K562 (cell line): ENCODE measurements around the gene ZW10. TPM values are rescaled to one million over a fixed set of nuclear protein-coding genes. Genes with fewer than 3 reads are reported as not detected.

ENCODE experiments used
- ATAC-seq: fragments of 200-7000 bp; cut with Tn5 transposase; 3 replicates; pipeline ENCODE4 v1.9.1; 2020; ENCODE audit warnings: moderate library complexity
- BruUV-seq: library from RNA; stranded (reverse); fragments of 400-500 nt; replicated peaks from 2 replicates; lab custom pipeline; 2021; lab: Mats Ljungman, UMichigan
- CTCF ChIA-PET: fragments of 300-600 bp; formaldehyde crosslinking; extraction: SDS; loops from one replicate; lab custom pipeline; 2021; ENCODE audit warnings: low intra/inter-chr PET ratio; lab: Yijun Ruan, JAX
- POLR2A ChIA-PET: fragments of 300-600, 350-650 bp; sonication (Branson Sonifier 250); formaldehyde crosslinking; extraction: SDS; loops from one replicate; lab custom pipeline; 2021; ENCODE audit warnings: antibody characterized with exemption, inconsistent platforms; lab: Yijun Ruan, JAX
- DNase-seq, 4 experiments: peaks; one replicate each; pipeline versions ENCODE4 v3.0.0 to v3.0.0-alpha.2; 2011 to 2018; ENCODE audit warnings: low spot score in 3 of 4, mixed read lengths in 3 of 4; ENCODE audit errors: extremely low read depth in 1 of 4
- FAIRE-seq: peaks from 2 replicates; lab custom pipeline; 2011; peaks lifted over from hg19 to GRCh38; lab: Jason Lieb, UNC
- H2AFZ ChIP-seq: 2 replicates; pipeline ENCODE4 v1.6.0; 2011; ENCODE audit warnings: low read depth, low read length, control low read depth, inconsistent platforms
- H3K27ac ChIP-seq: fragments of 200-600 bp; 3 replicates; pipeline ENCODE4 v1.8.0; 2011; ENCODE audit warnings: low read depth, mild to moderate bottlenecking, control low read depth, inconsistent platforms, low read length, moderate library complexity, mixed read lengths; ENCODE audit errors: extremely low read depth
- H3K27me3 ChIP-seq, 2 experiments: fragments of 300-600 bp in 1 of 2; 2 replicates in 1 of 2; 3 replicates in 1 of 2; pipeline versions ENCODE4 v1.6.0 to v1.8.0; 2011; ENCODE audit warnings: inconsistent platforms in 2 of 2, low read length in 2 of 2, mild to moderate bottlenecking in 1 of 2, mixed read lengths in 1 of 2, moderate library complexity in 1 of 2; ENCODE audit not compliant: control insufficient read depth in 2 of 2, insufficient read depth in 2 of 2
- H3K36me3 ChIP-seq: fragments of 300-600 bp; 3 replicates; pipeline ENCODE4 v1.8.0; 2011; ENCODE audit warnings: mild to moderate bottlenecking, low read length, inconsistent platforms; ENCODE audit not compliant: control insufficient read depth, insufficient read depth
- H3K4me1 ChIP-seq, 2 experiments: fragments of 200-600 bp in 1 of 2; replicated peaks in 1 of 2; 2 replicates in 1 of 2; 3 replicates in 1 of 2; pipeline versions ENCODE4 v1.5.1 to v1.8.0; 2011; ENCODE audit warnings: inconsistent platforms in 2 of 2, low read length in 2 of 2, mild to moderate bottlenecking in 1 of 2, mixed read lengths in 1 of 2, moderate library complexity in 1 of 2; ENCODE audit not compliant: control insufficient read depth in 2 of 2, insufficient read depth in 2 of 2
- H3K4me2 ChIP-seq: 2 replicates; pipeline ENCODE4 v1.6.1; 2011; ENCODE audit warnings: low read length, control low read depth, inconsistent platforms, mixed read lengths; ENCODE audit not compliant: insufficient read depth
- H3K4me3 ChIP-seq: fragments of 200-600 bp; sonication (generic), shearing (Covaris generic); 2 replicates; pipeline ENCODE4 v1.5.1; 2016; ENCODE audit warnings: control low read depth, inconsistent platforms
- H3K79me2 ChIP-seq: fragments of 200-600 bp; 3 replicates; pipeline ENCODE4 v1.8.0; 2011; ENCODE audit warnings: low read length, inconsistent platforms; ENCODE audit not compliant: control insufficient read depth, insufficient read depth
- H3K9ac ChIP-seq, 2 experiments: 2 replicates each; pipeline versions ENCODE4 v1.6.0 to v1.6.1; 2011; ENCODE audit warnings: low read depth in 2 of 2, low read length in 2 of 2, control low read depth in 1 of 2, inconsistent platforms in 1 of 2, mild to moderate bottlenecking in 1 of 2, mixed read lengths in 1 of 2; ENCODE audit not compliant: insufficient read depth in 1 of 2
- H3K9me1 ChIP-seq: one replicate; pipeline ENCODE4 v1.6.0; 2011; ENCODE audit warnings: inconsistent platforms, mild to moderate bottlenecking, low read length, moderate library complexity; ENCODE audit not compliant: control insufficient read depth, insufficient read depth
- H3K9me3 ChIP-seq: replicated peaks from 2 replicates; pipeline ENCODE4 v1.5.1; 2011; ENCODE audit warnings: low read depth, low read length, inconsistent platforms; ENCODE audit not compliant: control insufficient read depth, insufficient read depth
- H4K20me1 ChIP-seq: replicated peaks from 2 replicates; pipeline ENCODE4 v1.6.1; 2011; ENCODE audit warnings: low read length, inconsistent platforms, mixed read lengths; ENCODE audit not compliant: control insufficient read depth, insufficient read depth
- ETV1 ChIP-seq: fragments of 450-650 bp; conservative IDR thresholded peaks from 2 replicates; pipeline ENCODE4 v1.6.1; 2016; ENCODE audit warnings: missing genetic modification characterization, control low read depth, low read depth, missing compliant biosample characterization
- PTRF ChIP-seq: fragments of 450-650 bp; IDR thresholded peaks from 2 replicates; pipeline ENCODE4 v1.6.1; 2016; ENCODE audit warnings: mild to moderate bottlenecking, missing genetic modification characterization, missing compliant biosample characterization
- YBX1 ChIP-seq: fragments of 450-650 bp; IDR thresholded peaks from 2 replicates; pipeline ENCODE4 v1.7.1; 2016; ENCODE audit warnings: mild to moderate bottlenecking
- WGBS: fragments of 100-300 bp; shearing (Covaris generic); methylation state at CpG from one replicate; pipeline ENCODE4 v1.1.6; 2016; ENCODE audit warnings: low coverage, mixed read lengths; ENCODE audit not compliant: insufficient coverage; ENCODE audit errors: missing lambda C conversion rate; 5-methylcytosine and 5-hydroxymethylcytosine counted together
- in situ Hi-C: fragments of 300-500 bp; cut with MboI; formaldehyde crosslinking; loops from 4 replicates; pipeline ENCODE4 v1.15.0; 2018; ENCODE audit warnings: inconsistent platforms, mixed read lengths
- intact Hi-C: fragments of 100-400 bp; cut with micrococcal nuclease; formaldehyde crosslinking; loops from 2 replicates; pipeline ENCODE4 v1.14.2; 2022
- polyA plus RNA-seq, 8 experiments: library from polyadenylated mRNA; depleted of rRNA in 4 of 8; stranded (reverse) in 5 of 8; unstranded in 3 of 8; fragments of >200 nt; fragmentation: Nextera tagmentation in 2 of 8; fragmentation: Illumina TruSeq in 1 of 8; extraction: Ambion mirVana in 2 of 8; extraction: Trizol in 1 of 8; gene quantifications; 2 replicates each; pipeline versions ENCODE4 v1.2.1 to v1.2.3, GENCODE V29; 2011 to 2014; ENCODE audit warnings: inconsistent platforms in 1 of 8, missing spikeins in 1 of 8
- total RNA-seq, 7 experiments: library from RNA; depleted of rRNA in 6 of 7; stranded (reverse); fragments of >200 nt in 6 of 7; fragmentation: Illumina TruSeq in 2 of 7; extraction: Trizol in 2 of 7; gene quantifications; 2 replicates each; pipeline versions ENCODE4 v1.2.1 to v1.2.3, GENCODE V29; 2011 to 2021; ENCODE audit warnings: low replicate concordance in 1 of 7
- TF ChIP-seq, protein P1 (sequence below): fragments of 450-650 bp; IDR thresholded peaks from 2 replicates; pipeline ENCODE4 v1.6.1; 2016; ENCODE audit warnings: low read depth
- TF ChIP-seq, protein P2 (sequence below): sonication (generic); formaldehyde crosslinking; IDR thresholded peaks from 2 replicates; pipeline ENCODE4 v1.8.0; 2023; ENCODE audit warnings: mild to moderate bottlenecking, missing genetic modification reagents

The ZW10 gene
- total and polyA plus RNA-seq, 9 of the 15 experiments (the other 6 are each of a cell fraction or from before 2014, with no cell fraction given) = 9.4 to 37.7 (median 25.0) TPM

DNA sequence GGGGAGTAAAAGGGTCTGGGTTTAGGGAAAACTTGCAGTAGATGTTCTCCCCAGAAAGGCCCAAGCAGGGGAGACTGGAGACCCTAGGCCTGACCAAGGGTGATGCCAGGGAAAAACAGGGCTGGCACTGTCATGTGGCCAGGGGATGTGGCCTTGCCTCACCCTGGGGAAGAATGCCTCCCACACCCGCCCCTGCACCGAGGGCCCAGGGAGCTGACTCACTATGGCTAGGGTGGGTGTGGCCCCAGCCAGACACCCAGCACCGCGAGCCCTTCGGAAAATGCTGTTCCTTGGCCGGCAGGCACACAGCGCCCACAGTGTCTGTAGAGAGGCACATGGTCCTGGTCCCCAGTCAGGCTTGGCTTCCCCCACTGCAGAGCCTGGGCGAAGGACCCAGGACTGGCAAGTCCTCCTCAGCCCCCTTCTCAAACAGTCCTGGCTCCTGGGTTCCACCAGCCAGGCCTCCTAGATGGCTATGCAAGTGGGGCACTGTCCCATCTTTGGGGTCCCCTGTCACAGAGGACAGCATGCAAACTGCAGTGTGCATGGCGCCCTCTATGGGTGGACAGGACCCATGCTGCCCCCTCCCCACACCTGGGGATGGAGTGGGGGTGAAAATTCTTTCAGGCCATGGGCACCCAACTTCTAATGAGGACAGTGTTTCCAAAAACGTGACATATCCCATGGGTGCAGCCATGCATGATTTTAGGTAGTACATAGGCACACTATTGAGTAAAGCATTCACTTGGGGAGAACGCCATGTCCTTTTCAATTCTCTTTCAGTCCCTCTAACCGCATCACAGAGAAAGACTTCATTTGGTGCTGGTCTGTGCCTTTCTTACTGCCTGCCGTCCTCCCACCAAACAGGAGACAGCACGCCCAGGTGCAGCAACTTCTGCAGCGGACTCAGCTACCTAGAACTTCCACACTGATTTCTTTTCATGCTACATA lies 82.6 kb downstream of the ZW10 start:
- ChIA-PET CTCF (no interaction called here), POLR2A (interaction anchor here (0.5 to 1.0 kb wide), 4 partner anchors 150 to 1852 kb away, joined by 3 read pairs; no protein-coding TSS in a partner anchor)
- no peaks in the 10 kb centered on the region for H3K9me1 ChIP-seq
- intact Hi-C loops = loop anchor here (1.0 to 5.0 kb wide), 5 partner anchors 26 to 137 kb away; no protein-coding TSS in a partner anchor
- DNase-seq = peak; percentile 92 to 93 (median 92)
- peak; percentile 96 for FAIRE-seq
- H2AFZ ChIP-seq = peak overlapping the region; percentile 98
- no TSS peak for BruUV-seq
- H3K4me2 ChIP-seq = peak overlapping the region; percentile 66
- no peaks in the 10 kb centered on the region for H3K9me3 ChIP-seq
- no peak overlapping the region for H3K4me3 ChIP-seq
- no peaks in the 10 kb centered on the region for H3K79me2 ChIP-seq
- no peaks in the 10 kb centered on the region for H3K27me3 ChIP-seq
- no peaks in the 10 kb centered on the region for H4K20me1 ChIP-seq
- H3K4me1 ChIP-seq = peaks cover 22 to 38% of the 10 kb centered on the region in 2 experiments
- peak overlapping the region; percentile 87 for H3K27ac ChIP-seq
- WGBS = 31% methylated on average over 15 of the region's 15 CpGs
- peak; percentile 98 for ATAC-seq
- in situ Hi-C loops = no loop called here
- H3K36me3 ChIP-seq = no peaks in the 10 kb centered on the region
- peak overlapping the region; percentile 51 to 92 for H3K9ac ChIP-seq
- TF ChIP-seq PTRF (tag) (no peak), YBX1 (no peak), ETV1 (tag) (peak; percentile 59; the same call in 1 of the 2 replicates)
- TF ChIP-seq, protein P1, sequence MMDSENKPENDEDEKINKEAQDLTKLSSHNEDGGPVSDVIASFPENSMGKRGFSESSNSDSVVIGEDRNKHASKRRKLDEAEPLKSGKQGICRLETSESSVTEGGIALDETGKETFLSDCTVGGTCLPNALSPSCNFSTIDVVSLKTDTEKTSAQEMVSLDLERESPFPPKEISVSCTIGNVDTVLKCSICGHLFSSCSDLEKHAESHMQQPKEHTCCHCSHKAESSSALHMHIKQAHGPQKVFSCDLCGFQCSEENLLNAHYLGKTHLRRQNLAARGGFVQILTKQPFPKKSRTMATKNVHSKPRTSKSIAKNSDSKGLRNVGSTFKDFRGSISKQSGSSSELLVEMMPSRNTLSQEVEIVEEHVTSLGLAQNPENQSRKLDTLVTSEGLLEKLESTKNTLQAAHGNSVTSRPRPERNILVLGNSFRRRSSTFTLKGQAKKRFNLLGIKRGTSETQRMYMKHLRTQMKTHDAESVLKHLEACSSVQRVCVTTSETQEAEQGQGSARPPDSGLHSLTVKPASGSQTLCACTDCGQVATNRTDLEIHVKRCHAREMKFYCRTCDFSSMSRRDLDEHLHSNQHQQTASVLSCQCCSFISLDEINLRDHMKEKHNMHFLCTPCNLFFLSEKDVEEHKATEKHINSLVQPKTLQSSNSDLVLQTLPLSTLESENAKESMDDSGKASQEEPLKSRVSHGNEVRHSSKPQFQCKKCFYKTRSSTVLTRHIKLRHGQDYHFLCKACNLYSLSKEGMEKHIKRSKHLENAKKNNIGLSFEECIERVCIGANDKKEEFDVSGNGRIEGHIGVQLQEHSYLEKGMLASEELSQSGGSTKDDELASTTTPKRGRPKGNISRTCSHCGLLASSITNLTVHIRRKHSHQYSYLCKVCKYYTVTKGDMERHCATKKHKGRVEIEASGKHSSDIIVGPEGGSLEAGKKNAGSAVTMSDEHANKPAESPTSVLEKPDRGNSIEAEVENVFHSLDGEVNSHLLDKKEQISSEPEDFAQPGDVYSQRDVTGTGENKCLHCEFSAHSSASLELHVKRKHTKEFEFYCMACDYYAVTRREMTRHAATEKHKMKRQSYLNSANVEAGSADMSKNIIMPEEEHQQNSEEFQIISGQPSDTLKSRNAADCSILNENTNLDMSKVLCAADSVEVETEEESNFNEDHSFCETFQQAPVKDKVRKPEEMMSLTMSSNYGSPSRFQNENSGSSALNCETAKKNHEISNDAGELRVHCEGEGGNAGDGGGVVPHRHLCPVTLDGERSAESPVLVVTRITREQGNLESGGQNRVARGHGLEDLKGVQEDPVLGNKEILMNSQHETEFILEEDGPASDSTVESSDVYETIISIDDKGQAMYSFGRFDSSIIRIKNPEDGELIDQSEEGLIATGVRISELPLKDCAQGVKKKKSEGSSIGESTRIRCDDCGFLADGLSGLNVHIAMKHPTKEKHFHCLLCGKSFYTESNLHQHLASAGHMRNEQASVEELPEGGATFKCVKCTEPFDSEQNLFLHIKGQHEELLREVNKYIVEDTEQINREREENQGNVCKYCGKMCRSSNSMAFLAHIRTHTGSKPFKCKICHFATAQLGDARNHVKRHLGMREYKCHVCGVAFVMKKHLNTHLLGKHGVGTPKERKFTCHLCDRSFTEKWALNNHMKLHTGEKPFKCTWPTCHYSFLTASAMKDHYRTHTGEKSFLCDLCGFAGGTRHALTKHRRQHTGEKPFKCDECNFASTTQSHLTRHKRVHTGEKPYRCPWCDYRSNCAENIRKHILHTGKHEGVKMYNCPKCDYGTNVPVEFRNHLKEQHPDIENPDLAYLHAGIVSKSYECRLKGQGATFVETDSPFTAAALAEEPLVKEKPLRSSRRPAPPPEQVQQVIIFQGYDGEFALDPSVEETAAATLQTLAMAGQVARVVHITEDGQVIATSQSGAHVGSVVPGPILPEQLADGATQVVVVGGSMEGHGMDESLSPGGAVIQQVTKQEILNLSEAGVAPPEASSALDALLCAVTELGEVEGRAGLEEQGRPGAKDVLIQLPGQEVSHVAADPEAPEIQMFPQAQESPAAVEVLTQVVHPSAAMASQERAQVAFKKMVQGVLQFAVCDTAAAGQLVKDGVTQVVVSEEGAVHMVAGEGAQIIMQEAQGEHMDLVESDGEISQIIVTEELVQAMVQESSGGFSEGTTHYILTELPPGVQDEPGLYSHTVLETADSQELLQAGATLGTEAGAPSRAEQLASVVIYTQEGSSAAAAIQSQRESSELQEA = no peak
- TF ChIP-seq, protein P2, sequence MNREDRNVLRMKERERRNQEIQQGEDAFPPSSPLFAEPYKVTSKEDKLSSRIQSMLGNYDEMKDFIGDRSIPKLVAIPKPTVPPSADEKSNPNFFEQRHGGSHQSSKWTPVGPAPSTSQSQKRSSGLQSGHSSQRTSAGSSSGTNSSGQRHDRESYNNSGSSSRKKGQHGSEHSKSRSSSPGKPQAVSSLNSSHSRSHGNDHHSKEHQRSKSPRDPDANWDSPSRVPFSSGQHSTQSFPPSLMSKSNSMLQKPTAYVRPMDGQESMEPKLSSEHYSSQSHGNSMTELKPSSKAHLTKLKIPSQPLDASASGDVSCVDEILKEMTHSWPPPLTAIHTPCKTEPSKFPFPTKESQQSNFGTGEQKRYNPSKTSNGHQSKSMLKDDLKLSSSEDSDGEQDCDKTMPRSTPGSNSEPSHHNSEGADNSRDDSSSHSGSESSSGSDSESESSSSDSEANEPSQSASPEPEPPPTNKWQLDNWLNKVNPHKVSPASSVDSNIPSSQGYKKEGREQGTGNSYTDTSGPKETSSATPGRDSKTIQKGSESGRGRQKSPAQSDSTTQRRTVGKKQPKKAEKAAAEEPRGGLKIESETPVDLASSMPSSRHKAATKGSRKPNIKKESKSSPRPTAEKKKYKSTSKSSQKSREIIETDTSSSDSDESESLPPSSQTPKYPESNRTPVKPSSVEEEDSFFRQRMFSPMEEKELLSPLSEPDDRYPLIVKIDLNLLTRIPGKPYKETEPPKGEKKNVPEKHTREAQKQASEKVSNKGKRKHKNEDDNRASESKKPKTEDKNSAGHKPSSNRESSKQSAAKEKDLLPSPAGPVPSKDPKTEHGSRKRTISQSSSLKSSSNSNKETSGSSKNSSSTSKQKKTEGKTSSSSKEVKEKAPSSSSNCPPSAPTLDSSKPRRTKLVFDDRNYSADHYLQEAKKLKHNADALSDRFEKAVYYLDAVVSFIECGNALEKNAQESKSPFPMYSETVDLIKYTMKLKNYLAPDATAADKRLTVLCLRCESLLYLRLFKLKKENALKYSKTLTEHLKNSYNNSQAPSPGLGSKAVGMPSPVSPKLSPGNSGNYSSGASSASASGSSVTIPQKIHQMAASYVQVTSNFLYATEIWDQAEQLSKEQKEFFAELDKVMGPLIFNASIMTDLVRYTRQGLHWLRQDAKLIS (CRISPR knock-in tag) = no peak
